ENCODE measurements around the gene EVI5L. TPM values are rescaled to one million over a fixed set of nuclear protein-coding genes. Genes with fewer than 3 reads are reported as not detected.

Gene EVI5L
- total and polyA plus RNA-seq, 7 experiments from 2014 or later, result 2.5 to 12.2 (median 8.3) TPM

GRCh38 chr19:7914099-7914498 lies 84.1 kb downstream of the EVI5L start:
- H3K4me1 Mint-ChIP-seq, result peaks cover 0 to 23% (median 17%) of the 10 kb centered on the region in 7 donors

More at GRCh38 chr19:7914099-7914498, 84.1 kb downstream of the EVI5L start:
- no peak overlapping the region for H3K4me3 Mint-ChIP-seq
- H3K9me3 Mint-ChIP-seq, result peaks cover 0 to 2% (median 0%) of the 10 kb centered on the region in 11 donors
- H3K27ac Mint-ChIP-seq, result peak overlapping the region in 1 of 9 donors; percentile 45
- H3K4me3 ChIP-seq (ENCODE audit: low read length), result no peak overlapping the region
- peaks cover 0 to 39% (median 0%) of the 10 kb centered on the region in 3 experiments for H3K36me3 ChIP-seq (ENCODE audit: control insufficient read depth in 2 of 3, insufficient read depth in 3 of 3, low read length in 3 of 3)
- peaks cover 9 to 14% of the 10 kb centered on the region in 2 donors for H3K4me1 ChIP-seq (ENCODE audit: control insufficient read depth in 2 of 2, insufficient read depth in 2 of 2, low read length in 2 of 2)
- peaks cover 4 to 20% (median 8%) of the 10 kb centered on the region in 5 donors for H3K36me3 Mint-ChIP-seq
- H3K27ac ChIP-seq (ENCODE audit: low read depth, low read length), result no peak overlapping the region
- ChIA-PET POLR2A (interaction anchor here (0.8 kb wide), 1 partner anchor 10 kb away, joined by 4 read pairs; no protein-coding TSS in a partner anchor), CTCF (no interaction called here)
- intact Hi-C loops (cut with micrococcal nuclease), result loop anchor here in 1 of 2 donors (10.0 kb wide), 1 partner anchor 1799 kb away; the partner anchor contains the start of gene RFX2
- H3K27me3 ChIP-seq (ENCODE audit: control insufficient read depth in 2 of 2, insufficient read depth in 2 of 2, low read length in 2 of 2), result peaks cover 3 to 20% of the 10 kb centered on the region in 2 donors
- peaks cover 7 to 27% (median 9%) of the 10 kb centered on the region in 5 donors for H3K27me3 Mint-ChIP-seq
- DNase-seq (no peak), ATAC-seq (no peak)
- H3K9me3 ChIP-seq (ENCODE audit: control insufficient read depth in 2 of 3, low read length in 3 of 3), result no peaks in the 10 kb centered on the region

Other genes starting within 250 kb of the EVI5L start
- gene CAMSAP3, start 234.4 kb upstream of the EVI5L start, total RNA-seq, result under 1 TPM in 4 of 5 experiments, not detected in 1; 0.16 to 0.76 (median 0.35) TPM
- gene CAMSAP3, start 234.4 kb upstream of the EVI5L start, polyA plus RNA-seq, result under 1 TPM; 0.06 to 0.07 TPM
- gene XAB2, start 200.7 kb upstream of the EVI5L start, total RNA-seq, result 10 to 100 TPM; 49.3 to 79.8 (median 76.4) TPM
- gene XAB2, start 200.7 kb upstream of the EVI5L start, polyA plus RNA-seq, result 10 to 100 TPM in 1 of 2 donors, 1 to 10 TPM in 1; 6.4 to 11.9 TPM
- gene PET100, start 200.4 kb upstream of the EVI5L start, total RNA-seq, result 100 to 1,000 TPM; 112 to 134 (median 117) TPM
- 100 to 1,000 TPM; 158 to 274 TPM for gene PET100, start 200.4 kb upstream of the EVI5L start, polyA plus RNA-seq
- gene PCP2, start 196.5 kb upstream of the EVI5L start, total RNA-seq, result 10 to 100 TPM in 1 of 5 experiments, 1 to 10 TPM in 4; 2.2 to 13.4 (median 5.4) TPM
- not detected for gene PCP2, start 196.5 kb upstream of the EVI5L start, polyA plus RNA-seq
- 100 to 1,000 TPM; 158 to 411 (median 187) TPM for gene STXBP2, start 193.1 kb upstream of the EVI5L start, total RNA-seq
- gene STXBP2, start 193.1 kb upstream of the EVI5L start, polyA plus RNA-seq, result 10 to 100 TPM; 52.8 to 61.1 TPM
- 1 to 10 TPM in 1 of 5 experiments, not detected in 4; 3.4 TPM for gene RETN, start 161.2 kb upstream of the EVI5L start, total RNA-seq
- not detected for gene RETN, start 161.2 kb upstream of the EVI5L start, polyA plus RNA-seq
- 10 to 100 TPM in 1 of 5 experiments, 1 to 10 TPM in 1, not detected in 3; 1.2 to 12.3 TPM for gene MCEMP1, start 153.1 kb upstream of the EVI5L start, total RNA-seq
- not detected for gene MCEMP1, start 153.1 kb upstream of the EVI5L start, polyA plus RNA-seq
- 10 to 100 TPM; 43.7 to 79.3 (median 75.4) TPM for gene TRAPPC5, start 149.4 kb upstream of the EVI5L start, total RNA-seq
- 100 to 1,000 TPM; 165 to 191 TPM for gene TRAPPC5, start 149.4 kb upstream of the EVI5L start, polyA plus RNA-seq
- gene FCER2, start 128.1 kb upstream of the EVI5L start, total RNA-seq, result 1 to 10 TPM in 2 of 5 experiments, under 1 TPM in 1, not detected in 2; 0.32 to 3.8 (median 1.3) TPM
- under 1 TPM; 0.48 to 0.52 TPM for gene FCER2, start 128.1 kb upstream of the EVI5L start, polyA plus RNA-seq
- gene CLEC4G, start 98.1 kb upstream of the EVI5L start, total RNA-seq, result 1 to 10 TPM in 1 of 5 experiments, not detected in 4; 1.2 TPM
- gene CLEC4G, start 98.1 kb upstream of the EVI5L start, polyA plus RNA-seq, result not detected
- gene CD209, start 82.7 kb upstream of the EVI5L start, total RNA-seq, result under 1 TPM in 3 of 5 experiments, not detected in 2; 0.27 to 0.68 (median 0.32) TPM
- not detected for gene CD209, start 82.7 kb upstream of the EVI5L start, polyA plus RNA-seq
- not detected for gene CLEC4M, start 67.0 kb upstream of the EVI5L start, total RNA-seq
- under 1 TPM in 1 of 2 donors, not detected in 1; 0.74 TPM for gene CLEC4M, start 67.0 kb upstream of the EVI5L start, polyA plus RNA-seq
- 1 to 10 TPM in 1 of 5 experiments, under 1 TPM in 3, not detected in 1; 0.08 to 1.2 (median 0.16) TPM for gene PRR36, start 44.2 kb downstream of the EVI5L start, total RNA-seq
- under 1 TPM; 0.08 to 0.12 TPM for gene PRR36, start 44.2 kb downstream of the EVI5L start, polyA plus RNA-seq
- gene LRRC8E, start 58.3 kb downstream of the EVI5L start, total RNA-seq, result under 1 TPM in 1 of 5 experiments, not detected in 4; 0.24 TPM
- gene LRRC8E, start 58.3 kb downstream of the EVI5L start, polyA plus RNA-seq, result under 1 TPM in 1 of 2 donors, not detected in 1; 0.53 TPM
- 100 to 1,000 TPM in 1 of 5 experiments, 10 to 100 TPM in 4; 48.7 to 109 (median 66.5) TPM for gene MAP2K7, start 73.7 kb downstream of the EVI5L start, total RNA-seq
- gene MAP2K7, start 73.7 kb downstream of the EVI5L start, polyA plus RNA-seq, result 1 to 10 TPM; 1.8 to 2.0 TPM
- 1 to 10 TPM in 4 of 5 experiments, under 1 TPM in 1; 0.27 to 4.0 (median 1.6) TPM for gene TGFBR3L, start 84.6 kb downstream of the EVI5L start, total RNA-seq
- gene TGFBR3L, start 84.6 kb downstream of the EVI5L start, polyA plus RNA-seq, result not detected
- gene SNAPC2, start 90.1 kb downstream of the EVI5L start, total RNA-seq, result 10 to 100 TPM; 12.3 to 24.4 (median 21.4) TPM
- gene SNAPC2, start 90.1 kb downstream of the EVI5L start, polyA plus RNA-seq, result 10 to 100 TPM; 11.5 to 18.2 TPM
- gene CTXN1, start 95.9 kb downstream of the EVI5L start, total RNA-seq, result under 1 TPM in 1 of 5 experiments, not detected in 4; 0.32 TPM
- not detected for gene CTXN1, start 95.9 kb downstream of the EVI5L start, polyA plus RNA-seq
- gene TIMM44, start 113.4 kb downstream of the EVI5L start, total RNA-seq, result 10 to 100 TPM; 65.3 to 97.6 (median 73.8) TPM
- 10 to 100 TPM; 16.7 to 22.8 TPM for gene TIMM44, start 113.4 kb downstream of the EVI5L start, polyA plus RNA-seq
- gene ELAVL1, start 175.4 kb downstream of the EVI5L start, total RNA-seq, result 100 to 1,000 TPM in 1 of 5 experiments, 10 to 100 TPM in 4; 32.4 to 117 (median 49.6) TPM
- 10 to 100 TPM; 42.1 to 61.4 TPM for gene ELAVL1, start 175.4 kb downstream of the EVI5L start, polyA plus RNA-seq
- 1 to 10 TPM in 1 of 5 experiments, not detected in 4; 2.3 TPM for gene CCL25, start 222.5 kb downstream of the EVI5L start, total RNA-seq
- not detected for gene CCL25, start 222.5 kb downstream of the EVI5L start, polyA plus RNA-seq

All from naive thymus-derived CD4-positive, alpha-beta T cell (primary cell).